HepG2 (cell line): ENCODE measurements around the gene CARMIL3. TPM values are rescaled to one million over a fixed set of nuclear protein-coding genes. Genes with fewer than 3 reads are reported as not detected.

Experiments used
- ATAC-seq: fragments of 200-7000 bp; cut with Tn5 transposase; 3 replicates; pipeline ENCODE4 v1.9.1; 2020; ENCODE audit warnings: mild to moderate bottlenecking, moderate library complexity
- Bru-seq: library from RNA; stranded (reverse); fragments of 400-500 nt; gene quantifications from one replicate; lab custom pipeline; 2021; lab: Mats Ljungman, UMichigan
- BruChase-seq, 2 experiments: library from RNA; stranded (reverse); fragments of 400-500 nt; gene quantifications; one replicate each; lab custom pipeline; 2021; lab: Mats Ljungman, UMichigan
- BruUV-seq: library from RNA; stranded (reverse); fragments of 400-500 nt; replicated peaks from 2 replicates; lab custom pipeline; 2021; lab: Mats Ljungman, UMichigan
- CTCF ChIA-PET: fragments of 300-600 bp; formaldehyde crosslinking; extraction: SDS; loops from one replicate; lab custom pipeline; 2021; ENCODE audit warnings: low total read pairs, inconsistent platforms, low intra/inter-chr PET ratio; lab: Yijun Ruan, JAX
- POLR2A ChIA-PET: fragments of 350-600 bp; sonication (Branson Sonifier 250); formaldehyde crosslinking; loops from one replicate; lab custom pipeline; 2020; ENCODE audit warnings: antibody characterized with exemption, inconsistent platforms; lab: Yijun Ruan, JAX
- DNase-seq: peaks from one replicate; pipeline ENCODE4 v3.0.0-alpha.2; 2015; ENCODE audit warnings: low spot score
- FAIRE-seq: peaks from 3 replicates; lab custom pipeline; 2011; peaks lifted over from hg19 to GRCh38; lab: Jason Lieb, UNC
- H2AFZ ChIP-seq: one replicate; pipeline ENCODE4 v1.6.1; 2011; ENCODE audit warnings: low read length, inconsistent platforms
- H3K27ac ChIP-seq: fragments of 300-600 bp; 3 replicates; pipeline ENCODE4 v1.8.0; 2011; ENCODE audit warnings: mixed run types, mild to moderate bottlenecking, mixed read lengths, low read length, inconsistent platforms; ENCODE audit not compliant: insufficient read depth; ENCODE audit errors: extremely low read length
- H3K27me3 ChIP-seq, 2 experiments: fragments of 200-600 bp in 1 of 2; 2 replicates in 1 of 2; 3 replicates in 1 of 2; pipeline versions ENCODE4 v1.6.0 to v1.8.0; 2011; ENCODE audit warnings: low read length in 2 of 2, mild to moderate bottlenecking in 2 of 2, moderate library complexity in 2 of 2, inconsistent platforms in 1 of 2; ENCODE audit not compliant: insufficient read depth in 2 of 2, control insufficient read depth in 1 of 2
- H3K36me3 ChIP-seq, 2 experiments: fragments of 200-600 bp in 1 of 2; replicated peaks in 1 of 2; 2 replicates in 1 of 2; 3 replicates in 1 of 2; pipeline versions ENCODE4 v1.5.1 to v1.8.0; 2011; ENCODE audit warnings: low read length in 2 of 2, inconsistent platforms in 1 of 2; ENCODE audit not compliant: insufficient read depth in 2 of 2, control insufficient read depth in 1 of 2
- H3K4me1 ChIP-seq: 2 replicates; pipeline ENCODE4 v1.5.1; 2012; ENCODE audit warnings: low read length, inconsistent platforms; ENCODE audit not compliant: insufficient read depth
- H3K4me2 ChIP-seq: 2 replicates; pipeline ENCODE4 v1.6.0; 2011; ENCODE audit warnings: low read depth, low read length, inconsistent platforms
- H3K4me3 ChIP-seq, 3 experiments: fragments of 200-600 bp in 1 of 3; sonication (generic), shearing (Covaris generic) in 1 of 3; replicated peaks in 1 of 3; 2 replicates each; pipeline ENCODE4 v1.5.1; 2011 to 2016; ENCODE audit warnings: low read length in 3 of 3, inconsistent platforms in 2 of 3, low read depth in 2 of 3, mild to moderate bottlenecking in 2 of 3, control low read depth in 1 of 3, mixed read lengths in 1 of 3; ENCODE audit not compliant: insufficient read depth in 1 of 3
- H3K79me2 ChIP-seq: one replicate; pipeline ENCODE4 v1.6.1; 2011; ENCODE audit warnings: low read length, inconsistent platforms; ENCODE audit not compliant: insufficient read depth
- H3K9ac ChIP-seq: 2 replicates; pipeline ENCODE4 v1.6.0; 2011; ENCODE audit warnings: mild to moderate bottlenecking, low read depth, low read length, inconsistent platforms; ENCODE audit not compliant: insufficient read depth
- H3K9me3 ChIP-seq: 2 replicates; pipeline ENCODE4 v1.5.1; 2012; ENCODE audit warnings: mild to moderate bottlenecking, low read length
- H4K20me1 ChIP-seq: 2 replicates; pipeline ENCODE4 v1.6.0; 2011; ENCODE audit warnings: inconsistent platforms, mild to moderate bottlenecking, low read length, moderate library complexity; ENCODE audit not compliant: insufficient read depth
- ATF6 ChIP-seq: sonication (generic); formaldehyde crosslinking; conservative IDR thresholded peaks from 2 replicates; pipeline ENCODE4 v1.4.0; 2020; ENCODE audit warnings: missing genetic modification reagents
- FOXK1 ChIP-seq: sonication (generic); formaldehyde crosslinking; IDR thresholded peaks from 2 replicates; pipeline ENCODE4 v1.4.0; 2020; ENCODE audit warnings: low read depth, missing genetic modification reagents, borderline replicate concordance
- FOXP4 ChIP-seq: sonication (generic); formaldehyde crosslinking; IDR thresholded peaks from 2 replicates; pipeline ENCODE4 v1.4.0; 2020; ENCODE audit warnings: missing genetic modification reagents
- KLF6 ChIP-seq: IDR thresholded peaks from 2 replicates; pipeline ENCODE4 v1.8.0; 2016; ENCODE audit warnings: missing biosample characterization, missing genetic modification reagents
- LRRFIP1 ChIP-seq: sonication (generic); formaldehyde crosslinking; conservative IDR thresholded peaks from 2 replicates; pipeline ENCODE4 v1.4.0; 2020; ENCODE audit warnings: missing genetic modification reagents
- MYC ChIP-seq: sonication (generic); formaldehyde crosslinking; IDR thresholded peaks from 2 replicates; pipeline ENCODE4 v1.9.0; 2021; ENCODE audit warnings: missing genetic modification reagents, borderline replicate concordance
- NFE2 ChIP-seq: sonication (generic); formaldehyde crosslinking; IDR thresholded peaks from 2 replicates; pipeline ENCODE4 v1.4.0; 2020; ENCODE audit warnings: missing genetic modification reagents
- SRSF4 ChIP-seq: fragments of 200-400 bp; formaldehyde crosslinking; IDR thresholded peaks from one replicate; pipeline ENCODE4 v1.6.1; 2018; ENCODE audit warnings: mild to moderate bottlenecking, low read depth, low read length, moderate library complexity; ENCODE audit not compliant: poor library complexity, severe bottlenecking
- ZMYM3 ChIP-seq: sonication (generic); formaldehyde crosslinking; IDR thresholded peaks from 2 replicates; pipeline ENCODE4 v1.5.1; 2020; ENCODE audit warnings: mild to moderate bottlenecking, missing genetic modification reagents
- ZNF7 ChIP-seq: IDR thresholded peaks from 2 replicates; pipeline ENCODE4 v1.6.1; 2016; ENCODE audit warnings: missing biosample characterization, missing genetic modification reagents
- WGBS: methylation state at CpG from one replicate; pipeline ENCODE4 v1.1.6; 2017; ENCODE audit warnings: low lambda C conversion rate; 5-methylcytosine and 5-hydroxymethylcytosine counted together
- in situ Hi-C: cut with HindIII; loops from 2 replicates; pipeline ENCODE4 v1.10.0; 2017; ENCODE audit warnings: low pct_unique_long_range_greater_than_20kb; ENCODE audit not compliant: extremely low pct_ligation_motif_present
- intact Hi-C: fragments of 100-400 bp; cut with micrococcal nuclease; formaldehyde crosslinking; loops from one replicate; pipeline ENCODE4 v1.10.0; 2022; ENCODE audit not compliant: unreplicated experiment
- long read RNA-seq, 2 experiments: library from RNA in 1 of 2; library from polyadenylated mRNA in 1 of 2; stranded (forward) in 1 of 2; unstranded in 1 of 2; transcript quantifications; one replicate each; pipeline ENCODE4 v2.0.0, GENCODE V29; 2019 to 2022
- polyA minus RNA-seq, 3 experiments: library from RNA; depleted of rRNA, polyadenylated mRNA; stranded (reverse); fragments of >200 nt; gene quantifications; 2 replicates each; pipeline ENCODE4 v1.2.3, GENCODE V29; 2011; ENCODE audit warnings: low replicate concordance in 1 of 3
- polyA plus RNA-seq, 8 experiments: library from polyadenylated mRNA; depleted of rRNA in 3 of 8; stranded (reverse) in 7 of 8; unstranded in 1 of 8; fragments of >200 nt; fragmentation: Illumina TruSeq in 4 of 8; extraction: Trizol in 4 of 8; gene quantifications; 2 replicates each; pipeline versions ENCODE4 v1.2.1 to v1.2.3, GENCODE V29; 2011 to 2016; ENCODE audit warnings: low read depth in 4 of 8, missing spikeins in 1 of 8, mixed read lengths in 1 of 8; ENCODE audit not compliant: insufficient read depth in 1 of 8
- total RNA-seq, 5 experiments: library from RNA; depleted of rRNA; stranded (reverse); fragments of >200 nt; fragmentation: Illumina TruSeq; extraction: Trizol; gene quantifications; 2 replicates each; pipeline ENCODE4 v1.2.3, GENCODE V29; 2016; ENCODE audit warnings: low read depth in 1 of 5

CARMIL3 gene
- total RNA-seq (2016; rRNA removed; fragmentation: Illumina TruSeq; extraction: Trizol) (0.13 and 0.27 TPM in 2 replicates), polyA plus RNA-seq (2011; rRNA removed) (0.55 and 0.85 TPM in 2 replicates), polyA minus RNA-seq (2011; rRNA and poly(A)+ RNA removed; ENCODE audit: low replicate concordance) (0.14 and 3.1 TPM in 2 replicates), Bru-seq, nascent RNA (percentile 18 among the genes with signal in this experiment), BruChase-seq, experiment 1, labeled RNA remaining after a 6-hour chase (percentile 23 among the genes with signal in this experiment), BruChase-seq, experiment 2, labeled RNA remaining after a 2-hour chase (percentile 18 among the genes with signal in this experiment)
- total RNA-seq (2016; cell fraction: cytosol; rRNA removed; fragmentation: Illumina TruSeq; extraction: Trizol; ENCODE audit: low read depth): 0.18 TPM in 1 of 2 replicates, not detected in the other
- 0.12 and 0.41 TPM in 2 replicates for total RNA-seq (2016; cell fraction: insoluble cytoplasmic fraction; rRNA removed; fragmentation: Illumina TruSeq; extraction: Trizol)
- 0.03 and 0.15 TPM in 2 replicates for total RNA-seq (2016; cell fraction: membrane; rRNA removed; fragmentation: Illumina TruSeq; extraction: Trizol)
- total RNA-seq (2016; cell fraction: nucleus; rRNA removed; fragmentation: Illumina TruSeq; extraction: Trizol): 0.47 and 0.65 TPM in 2 replicates
- 0.13 and 0.21 TPM in 2 replicates for polyA plus RNA-seq (2011; cell fraction: cytosol; rRNA removed)
- polyA plus RNA-seq (2011; cell fraction: nucleus; rRNA removed): 7.7 and 8.1 TPM in 2 replicates
- 0.16 and 0.34 TPM in 2 replicates for polyA plus RNA-seq (2012)
- 0.03 TPM in 2 replicates for polyA plus RNA-seq (2016; cell fraction: cytosol; fragmentation: Illumina TruSeq; extraction: Trizol; ENCODE audit: low read depth)
- polyA plus RNA-seq (2016; cell fraction: insoluble cytoplasmic fraction; fragmentation: Illumina TruSeq; extraction: Trizol; ENCODE audit: low read depth): 0.19 and 0.23 TPM in 2 replicates
- 0.05 TPM in 2 replicates for polyA plus RNA-seq (2016; cell fraction: membrane; fragmentation: Illumina TruSeq; extraction: Trizol; ENCODE audit: low read depth)
- polyA plus RNA-seq (2016; cell fraction: nucleus; fragmentation: Illumina TruSeq; extraction: Trizol; ENCODE audit: insufficient read depth, low read depth): 1.6 and 2.9 TPM in 2 replicates
- polyA minus RNA-seq (2011; cell fraction: cytosol; rRNA and poly(A)+ RNA removed): 0.20 and 0.44 TPM in 2 replicates
- 0.77 and 2.9 TPM in 2 replicates for polyA minus RNA-seq (2011; cell fraction: nucleus; rRNA and poly(A)+ RNA removed)
- long read RNA-seq, experiment 1: 0 reads
- long read RNA-seq, experiment 2, partial matches to known transcripts: 0 of 1 reads
- long read RNA-seq, experiment 2, other reads (novel, unspliced or antisense): 1 of 1 reads

GRCh38 chr14:24051789-24052655 is at the start of gene CARMIL3:
Gene CARMIL3 (plus strand): TSS chr14:24052009. CDS start chr14:24052154, 145 bp downstream.
- Histone ChIP-seq H3K9me3 (no peaks in the 10 kb centered on the region), H4K20me1 (no peaks in the 10 kb centered on the region), H3K9ac (peak within 1 kb of the TSS; percentile 51), H3K4me2 (peak within 1 kb of the TSS; percentile 98), H3K79me2 (no peaks in the 10 kb centered on the region), H3K27ac (no peak within 1 kb of the TSS), H3K4me3 (peak within 1 kb of the TSS; percentile 61 to 85 (median 71)), H3K4me1 (peaks cover 31% of the 10 kb centered on the region), H3K36me3 (no peaks in the 10 kb centered on the region), H3K27me3 (peaks cover 20 to 77% of the 10 kb centered on the region in 2 experiments), H2AFZ (peak within 1 kb of the TSS; percentile 1)
- intact Hi-C loops: loop anchor here (1.0 kb wide), 1 partner anchor 38 kb away; no protein-coding TSS in a partner anchor
- FAIRE-seq (no peak), ATAC-seq (peak; percentile 85), DNase-seq (peak; percentile 56)
- no TSS peak for BruUV-seq
- ChIA-PET CTCF (interaction anchor here (1.6 kb wide), 1 partner anchor 39 kb away, joined by 4 read pairs; no protein-coding TSS in a partner anchor), POLR2A (interaction anchor here (0.7 to 5.6 kb wide), 23 partner anchors 9 to 957 kb away, joined by 3 to 124 read pairs (median 5); partner anchors contain the start of genes ACIN1, CHMP4A, DCAF11 and DHRS4L2)
- WGBS: 2% methylated on average over 79 of the region's 92 CpGs
- in situ Hi-C loops: loop anchor here (5.0 kb wide), 1 partner anchor 45 kb away; no protein-coding TSS in a partner anchor
- TF ChIP-seq NFE2 (CRISPR knock-in tag) (no peak), ZNF7 (no peak), LRRFIP1 (no peak), ATF6 (CRISPR knock-in tag) (no peak), FOXP4 (CRISPR knock-in tag) (0 out of 2 replicates have a peak, but pooled peaks have one; percentile 33), MYC (CRISPR knock-in tag) (peak; percentile 75; the same call in 1 of the 2 replicates), ZMYM3 (CRISPR knock-in tag) (no peak), SRSF4 (no peak), FOXK1 (CRISPR knock-in tag) (peak; percentile 12; the same call in 1 of the 2 replicates), KLF6 (CRISPR knock-in tag) (peak; percentile 90)
